HL-60 (cell line): ENCODE data around the gene CYB5A.

Experiments
- CTCF ChIP-seq: IDR thresholded peaks from one replicate; pipeline ENCODE4 v1.5.1; 2011; ENCODE audit warnings: low read length, control low read depth, inconsistent platforms; ENCODE audit not compliant: insufficient read depth
- GABPA ChIP-seq: IDR thresholded peaks from 2 replicates; pipeline ENCODE4 v1.6.1; 2012; ENCODE audit warnings: low read depth
- POLR2AphosphoS5 ChIP-seq: IDR thresholded peaks from 2 replicates; pipeline ENCODE4 v1.6.1; 2012; ENCODE audit warnings: low read depth
- REST ChIP-seq: IDR thresholded peaks from 2 replicates; pipeline ENCODE4 v1.6.1; 2012; ENCODE audit warnings: low read depth; ENCODE audit not compliant: insufficient replicate concordance
- SPI1 ChIP-seq: IDR thresholded peaks from 2 replicates; pipeline ENCODE4 v1.6.1; 2012; ENCODE audit warnings: low read depth, mild to moderate bottlenecking, borderline replicate concordance

GRCh38 chr18:74286856-74287255, 4.9 kb downstream of the CYB5A start:
- TF ChIP-seq POLR2AphosphoS5 = no peak
- no peak for TF ChIP-seq CTCF
- no peak for TF ChIP-seq REST
- no peak for TF ChIP-seq GABPA
- no peak for TF ChIP-seq SPI1
